Omental fat pad (tissue), 4 donors: ENCODE data around the gene ZWILCH. TPM values are rescaled to one million over a fixed set of nuclear protein-coding genes. Genes with fewer than 3 reads are reported as not detected.

ENCODE experiments used
- ATAC-seq: fragments of 150-250 bp; one replicate; pipeline ENCODE4 v1.9.1; 2016; ENCODE audit warnings: mild to moderate bottlenecking, moderate library complexity; ENCODE audit not compliant: low FRiP score
- DNase-seq: peaks from one replicate; pipeline ENCODE4 v3.0.0-alpha.2; 2019; ENCODE audit warnings: low spot score
- CTCF ChIP-seq, 3 donors: fragments of 450-650 bp; IDR thresholded peaks; one replicate each; pipeline ENCODE4 v1.5.1; 2016 to 2017; ENCODE audit warnings: antibody characterized with exemption in 3 of 3, mild to moderate bottlenecking in 3 of 3, moderate library complexity in 2 of 3
- total RNA-seq, 4 donors: library from RNA; depleted of rRNA; stranded (reverse); fragments of >200 nt; gene quantifications; one replicate each; pipeline ENCODE4 v1.1.0, GENCODE V29; 2016

Gene ZWILCH
- total RNA-seq, 4 donors from 2014 or later, result 2.5 to 4.8 (median 3.8) TPM

DNA sequence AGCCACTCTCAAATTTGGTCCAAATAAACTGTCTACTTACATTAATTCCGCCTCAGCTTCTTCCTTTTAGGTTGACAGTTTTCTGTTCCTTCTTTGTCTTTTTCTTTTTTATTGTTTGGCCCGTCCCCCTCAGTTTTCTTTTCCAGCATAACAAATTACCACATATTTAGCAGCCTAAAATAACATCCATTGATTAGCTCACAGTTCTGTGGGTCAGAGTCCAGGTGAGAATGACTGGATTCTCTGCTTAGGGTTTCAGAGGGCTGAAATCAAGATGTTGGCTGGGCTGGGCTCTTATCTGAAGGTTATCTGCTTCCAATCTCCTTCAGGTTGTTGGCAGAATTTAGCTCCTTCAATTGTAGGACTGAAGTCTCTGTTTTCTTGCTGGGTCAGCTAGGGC lies 85.3 kb downstream of the ZWILCH start:
- ATAC-seq (no peak), DNase-seq (no peak)
- no peak for TF ChIP-seq CTCF (IDR thresholded peaks at IDR 0.05)

DNA sequence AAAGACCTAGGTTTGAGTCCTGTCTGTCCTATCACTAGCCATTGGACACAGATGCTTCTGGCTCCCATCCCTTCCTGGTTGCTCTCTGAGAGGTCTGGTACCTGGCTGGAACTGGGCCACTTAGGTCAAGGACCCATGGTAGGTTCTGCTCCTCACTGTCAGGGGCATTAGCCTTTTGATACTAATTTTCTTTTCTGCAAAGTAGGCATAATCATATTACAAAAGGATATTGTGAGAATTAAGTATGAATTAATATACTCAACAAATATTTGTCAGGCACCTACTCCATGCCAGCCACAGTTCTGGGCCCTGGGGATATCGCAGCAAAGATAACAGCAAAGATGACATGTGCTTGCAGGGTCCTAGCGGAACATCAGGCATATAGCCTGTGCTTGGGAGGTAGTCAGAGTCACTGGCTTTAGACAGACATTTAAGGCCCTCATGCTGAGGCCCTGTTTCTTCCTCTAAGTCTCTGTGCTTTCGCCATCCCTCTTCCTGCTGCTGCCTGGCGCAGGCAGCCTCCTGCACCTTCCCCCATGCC lies 86.3 kb downstream of the ZWILCH start:
- no peak for DNase-seq
- ATAC-seq, result no peak
- no peak for TF ChIP-seq CTCF (IDR thresholded peaks at IDR 0.05)

DNA sequence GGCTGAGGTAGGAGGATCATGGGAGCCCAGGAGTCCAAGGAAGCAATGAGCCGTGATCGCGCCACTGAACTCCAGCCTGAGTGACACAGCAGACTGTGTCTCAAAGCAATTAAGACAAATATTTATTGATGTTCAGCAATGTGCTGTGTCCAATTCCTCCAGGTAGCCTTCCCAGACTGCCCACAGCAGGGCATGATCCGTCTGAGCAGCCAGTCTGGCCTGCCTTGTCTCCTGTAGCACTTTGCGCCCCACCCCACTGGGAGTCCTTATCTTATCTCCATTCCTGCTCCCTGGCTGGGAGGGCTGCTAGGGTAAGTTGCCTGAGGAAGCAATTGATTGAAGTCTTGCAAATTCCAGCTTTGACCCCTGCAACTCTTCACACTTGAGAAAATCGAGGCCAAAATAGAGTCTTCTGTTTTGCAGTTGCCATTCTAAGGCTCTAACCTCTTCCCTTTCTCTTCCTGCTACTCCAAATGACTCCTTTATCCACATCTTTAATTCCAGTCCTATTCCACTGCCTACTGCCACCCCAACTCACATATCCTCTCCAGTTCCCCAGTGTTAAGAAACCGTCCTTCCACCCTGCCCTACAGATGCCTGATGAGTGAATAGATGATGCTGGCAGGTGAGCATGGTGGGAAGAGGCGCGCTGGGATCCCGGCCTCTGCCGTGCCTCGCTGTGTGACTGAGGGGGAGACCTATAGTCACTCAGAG lies 87.5 kb downstream of the ZWILCH start:
- TF ChIP-seq CTCF (IDR thresholded peaks at IDR 0.05), result no peak
- ATAC-seq, result no peak
- DNase-seq, result no peak

GRCh38 chr15:66593219-66593780 lies 88.2 kb downstream of the ZWILCH start:
- ATAC-seq, result peak; percentile 18
- TF ChIP-seq CTCF (IDR thresholded peaks at IDR 0.05), result no peak
- no peak for DNase-seq

DNA sequence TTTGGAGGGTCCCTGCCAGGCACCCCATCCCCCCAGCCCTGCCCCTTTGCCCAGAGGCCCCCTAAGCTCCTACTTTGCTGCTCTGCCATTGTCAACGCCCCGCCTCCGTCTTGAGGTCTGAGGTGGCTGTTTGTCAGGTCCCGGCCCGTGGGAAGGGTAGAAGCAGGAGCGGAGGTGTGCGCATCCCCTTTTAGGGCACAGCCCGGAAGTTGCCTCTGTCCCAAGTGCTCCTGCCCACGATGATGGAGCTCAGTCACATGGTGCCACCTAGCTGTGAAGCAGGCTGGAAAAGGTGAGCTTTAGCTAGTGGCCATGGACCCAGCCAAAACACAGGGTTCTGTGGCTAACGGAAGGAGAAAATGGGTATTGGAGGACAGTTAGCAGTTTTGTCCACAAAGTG lies 89.2 kb downstream of the ZWILCH start:
- ATAC-seq (no peak), DNase-seq (no peak)
- no peak for TF ChIP-seq CTCF (IDR thresholded peaks at IDR 0.05)

GRCh38 chr15:66594836-66595235 lies 89.7 kb downstream of the ZWILCH start:
- no peak for TF ChIP-seq CTCF (IDR thresholded peaks at IDR 0.05)
- no peak for ATAC-seq
- no peak for DNase-seq

DNA sequence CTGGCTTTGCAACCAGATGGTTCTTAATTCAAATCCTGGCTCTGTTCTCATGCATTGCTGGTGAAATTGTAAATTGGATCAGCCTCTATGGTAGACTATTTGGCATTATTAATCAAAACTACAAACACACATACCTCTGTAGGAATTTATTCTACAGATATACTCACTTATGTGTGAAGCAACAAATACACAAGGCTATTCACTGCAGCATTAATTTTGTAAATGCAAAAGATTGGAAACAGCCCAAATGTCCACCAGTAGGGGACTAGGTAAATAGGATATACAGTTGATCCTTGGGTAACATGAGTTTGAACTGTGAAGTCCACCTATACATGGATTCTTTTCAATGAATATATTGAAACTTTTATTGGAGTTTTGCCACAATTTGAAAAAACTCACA lies 90.2 kb downstream of the ZWILCH start:
- DNase-seq, result no peak
- no peak for TF ChIP-seq CTCF (IDR thresholded peaks at IDR 0.05)

More for the DNA sequence above, 90.2 kb downstream of the ZWILCH start:
- ATAC-seq, result no peak
